NOMO-1 treated with dmso at 0.1 percent for 144 hours (cell line): Measurements from ENCODE around the gene DYSF.
"Not testable (repeated sequence)": the region's sequence is repeated elsewhere in the genome, so short reads cannot be mapped to it uniquely, and the experiment has no call there.

Source experiments
- DNase-seq: peaks from one replicate; lab custom pipeline; 2025; ENCODE audit not compliant: unreplicated experiment; lab: John Stamatoyannopoulos, UW

The DYSF gene

DNA sequence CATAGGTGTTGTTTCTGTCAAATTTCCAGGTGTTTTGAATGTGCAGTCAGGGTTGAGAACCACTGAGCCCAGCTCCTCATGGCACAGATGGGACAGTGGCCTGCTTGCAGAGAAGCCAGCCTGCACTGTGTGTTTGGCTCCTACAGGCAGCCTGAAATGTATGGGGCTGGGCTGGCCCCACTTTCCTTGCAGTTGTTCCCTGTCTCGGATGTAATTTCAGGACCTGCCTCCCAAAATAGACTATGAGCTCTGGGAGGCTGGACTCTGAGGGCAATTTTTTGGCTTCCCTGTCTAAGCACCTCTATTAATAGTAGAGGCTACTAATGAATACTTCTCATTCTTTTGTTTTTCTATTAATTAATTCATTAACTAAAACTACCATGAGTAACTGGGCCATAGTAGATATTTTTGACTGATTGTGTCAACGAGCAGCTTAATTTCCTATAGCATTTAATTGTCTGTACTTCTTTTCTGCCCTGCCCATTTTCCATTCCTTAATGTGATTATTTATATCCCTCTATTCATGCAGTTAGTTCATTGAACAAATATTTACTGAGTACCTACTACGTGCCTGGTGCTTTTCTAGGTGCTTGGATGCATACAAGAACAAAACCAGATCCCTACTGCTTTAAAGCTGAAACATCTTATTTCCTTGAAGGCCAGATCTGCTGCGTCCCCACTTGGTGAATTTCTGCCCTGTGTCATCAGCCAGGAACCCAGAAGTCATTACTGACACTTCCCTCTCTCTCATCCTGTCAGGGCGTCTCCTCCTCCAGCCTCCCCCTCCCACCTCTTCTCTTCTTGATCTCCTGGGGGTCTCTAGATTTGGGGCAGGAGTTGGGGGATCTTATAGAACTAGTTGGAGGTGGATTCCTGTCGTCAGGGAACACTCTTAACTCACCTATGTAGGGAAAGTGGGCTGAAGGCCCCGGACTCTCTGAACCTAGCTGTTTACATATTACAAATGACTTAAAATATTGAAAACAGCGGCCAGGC is 16.3 kb downstream of the DYSF start:
- DNase-seq = no peak

DNA sequence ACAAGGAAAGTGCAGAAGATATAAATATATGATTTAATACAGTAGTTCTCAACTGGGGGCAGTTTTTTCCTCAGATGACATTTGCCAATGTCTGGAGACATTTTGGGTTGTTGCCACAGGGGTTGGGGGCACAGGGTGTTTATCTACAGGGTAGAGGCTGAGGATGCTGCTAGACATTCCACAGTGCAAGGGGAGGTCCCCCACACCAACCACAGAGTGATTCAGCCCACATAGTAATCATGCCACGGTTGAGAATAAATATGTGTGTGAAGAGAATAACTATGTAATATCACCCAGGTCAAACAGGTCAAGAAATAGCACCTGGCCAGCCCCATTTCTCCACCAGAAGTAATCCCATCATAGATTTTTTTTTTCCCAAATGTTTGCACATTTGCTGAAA is 17.9 kb downstream of the DYSF start:
- no peak for DNase-seq

GRCh38 chr2:71472019-71472418 is 18.7 kb downstream of the DYSF start:
- DNase-seq = no peak

DNA sequence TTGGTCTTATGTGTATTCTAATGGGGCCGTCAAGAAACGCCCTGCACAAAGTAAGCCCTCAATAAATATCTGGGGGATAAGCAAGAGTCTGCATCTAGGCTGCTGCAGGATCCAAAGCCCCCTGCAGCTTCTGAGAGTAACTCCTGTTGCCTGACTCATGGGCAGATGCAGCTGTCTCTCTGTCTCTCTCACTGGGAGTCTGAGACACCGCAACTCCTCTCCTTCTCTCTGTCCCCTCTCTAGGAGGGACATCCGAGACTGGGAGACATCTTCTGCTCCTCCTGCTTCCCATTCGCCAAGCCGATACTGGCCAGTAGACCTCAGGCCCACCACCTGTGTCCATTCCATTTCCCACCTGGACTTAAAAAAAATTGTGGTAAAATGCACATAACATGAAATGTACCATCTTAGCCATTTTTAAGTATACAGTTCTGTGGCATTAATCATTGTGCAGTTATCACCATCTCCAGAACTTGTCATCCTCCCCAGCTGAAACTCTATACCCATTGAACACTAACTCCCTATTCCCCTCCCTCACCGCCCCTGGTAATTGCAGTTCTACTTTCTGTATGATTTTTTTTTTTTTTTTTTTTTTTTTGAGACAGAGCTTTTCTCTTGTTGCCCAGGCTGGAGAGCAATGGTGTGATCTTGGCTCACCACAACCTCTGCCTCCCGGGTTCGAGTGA is 20.1 kb downstream of the DYSF start:
- no peak for DNase-seq

DNA sequence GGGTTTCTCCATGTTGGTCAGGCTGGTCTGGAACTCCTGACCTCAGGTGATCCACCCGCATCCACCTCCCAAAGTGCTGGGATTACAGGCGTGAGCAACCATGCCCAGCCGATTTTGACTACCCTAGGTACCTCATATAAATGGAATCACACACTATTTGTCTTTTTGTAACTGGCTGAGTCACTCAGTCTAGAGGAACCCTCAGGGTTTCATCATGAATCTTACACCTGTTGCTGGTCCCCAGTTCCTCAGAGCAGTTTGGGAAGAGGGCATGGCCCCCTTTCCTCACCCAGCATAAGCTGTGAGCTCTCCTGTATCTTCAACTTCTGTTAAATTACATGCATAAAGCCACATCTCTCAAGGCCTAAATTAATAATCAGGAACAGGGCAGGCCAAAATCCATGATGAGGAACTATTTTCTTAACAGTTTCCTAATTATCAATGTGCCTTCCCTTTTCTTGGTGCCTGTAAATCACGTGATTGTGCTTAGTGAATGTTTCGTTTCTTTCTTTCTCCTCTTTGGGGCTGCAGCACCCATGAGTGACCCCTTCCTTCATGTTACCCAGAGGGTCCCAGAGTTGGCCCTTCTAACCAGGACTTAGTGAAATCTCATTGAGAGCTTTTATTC is 20.9 kb downstream of the DYSF start:
- no peak for DNase-seq

GRCh38 chr2:71474744-71475397 is 21.5 kb downstream of the DYSF start:
- no peak for DNase-seq

GRCh38 chr2:71476495-71476894 is 23.1 kb downstream of the DYSF start:
- DNase-seq = no peak

DNA sequence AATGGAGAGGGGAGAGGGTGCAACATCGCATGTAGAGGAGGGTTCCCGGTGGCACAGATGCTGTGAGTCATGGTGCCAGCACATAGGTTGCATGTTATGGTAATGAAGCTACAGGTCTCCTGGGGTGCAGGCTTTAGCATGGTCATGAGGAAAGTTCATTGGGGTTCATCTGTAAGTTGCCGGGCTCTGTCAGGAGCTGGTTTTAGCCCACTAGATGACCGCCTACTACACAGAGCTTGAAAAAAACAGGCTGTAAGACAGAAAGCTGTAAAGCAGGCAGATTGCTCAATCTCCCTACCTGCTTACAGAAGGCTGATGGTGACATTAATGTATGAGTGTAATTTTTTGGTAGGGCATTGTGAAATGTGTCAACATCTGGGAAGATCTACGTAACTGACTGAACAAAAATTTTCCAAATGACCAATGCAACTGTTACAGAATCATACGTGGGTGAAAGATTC is 23.9 kb downstream of the DYSF start:
- DNase-seq = no peak

DNA sequence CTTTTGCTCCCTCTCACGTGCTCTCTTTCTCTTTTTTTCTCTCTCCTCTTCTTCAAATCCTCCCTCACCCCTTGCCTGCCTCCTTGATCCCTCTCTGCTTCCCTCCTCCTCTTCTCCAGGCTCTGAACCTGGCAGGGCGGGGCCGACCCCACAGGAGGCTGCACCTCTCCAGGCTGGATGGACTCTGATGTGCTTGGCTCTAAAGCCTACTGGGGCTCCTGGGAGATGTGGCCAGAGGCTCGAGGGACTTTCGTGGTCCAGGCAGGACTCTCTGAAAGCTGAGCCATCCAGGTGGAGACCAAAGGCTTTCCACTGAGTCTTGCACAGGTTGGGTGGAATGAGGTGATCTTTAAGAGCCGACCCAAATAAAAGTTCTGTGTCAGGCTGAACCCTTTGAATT is 25.4 kb downstream of the DYSF start:
- DNase-seq = no peak

DNA sequence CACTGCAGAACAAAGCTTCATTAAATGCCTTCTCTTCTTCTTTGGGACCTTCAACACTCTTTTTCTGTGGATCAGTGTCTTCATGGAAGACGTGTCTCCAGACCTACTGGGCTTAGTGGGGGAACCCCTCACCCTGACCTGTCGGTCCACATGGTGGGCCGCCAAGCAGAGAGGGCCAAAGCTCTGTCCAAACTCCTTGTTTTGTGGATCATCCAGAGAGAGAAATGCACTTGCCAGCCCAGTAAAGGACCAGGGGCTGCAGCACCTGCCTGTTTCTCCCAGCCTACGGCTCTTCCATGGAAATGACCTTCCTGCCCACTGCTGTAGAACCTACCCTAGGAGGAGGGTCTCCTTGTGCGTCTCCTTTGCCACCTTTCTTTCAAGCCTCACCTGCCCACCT is 25.9 kb downstream of the DYSF start:
- DNase-seq = no peak

DNA sequence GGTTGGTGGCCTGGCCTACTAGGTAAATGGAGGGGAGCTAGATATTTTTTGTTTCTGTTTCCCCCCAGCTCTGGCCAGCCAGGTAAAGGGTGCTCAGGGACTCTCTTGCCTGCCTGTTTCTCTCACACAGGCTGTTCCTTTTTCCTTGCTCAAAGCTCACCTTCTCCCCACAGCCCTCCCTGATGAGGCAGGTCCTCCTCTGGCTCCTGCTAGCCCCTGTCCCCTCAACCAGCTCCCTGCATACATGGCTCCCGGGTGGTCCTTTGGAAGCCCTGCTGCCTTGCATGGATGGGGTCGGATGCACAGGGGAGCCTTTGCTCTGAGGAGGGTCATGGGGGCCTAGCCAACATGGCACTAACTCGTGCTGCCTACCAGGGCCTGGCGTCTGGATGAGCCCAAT is 27.8 kb downstream of the DYSF start:
- DNase-seq = no peak

GRCh38 chr2:71482055-71482454 is 28.7 kb downstream of the DYSF start:
- DNase-seq = no peak

GRCh38 chr2:71483246-71483645 is 29.9 kb downstream of the DYSF start:
- DNase-seq = no peak

DNA sequence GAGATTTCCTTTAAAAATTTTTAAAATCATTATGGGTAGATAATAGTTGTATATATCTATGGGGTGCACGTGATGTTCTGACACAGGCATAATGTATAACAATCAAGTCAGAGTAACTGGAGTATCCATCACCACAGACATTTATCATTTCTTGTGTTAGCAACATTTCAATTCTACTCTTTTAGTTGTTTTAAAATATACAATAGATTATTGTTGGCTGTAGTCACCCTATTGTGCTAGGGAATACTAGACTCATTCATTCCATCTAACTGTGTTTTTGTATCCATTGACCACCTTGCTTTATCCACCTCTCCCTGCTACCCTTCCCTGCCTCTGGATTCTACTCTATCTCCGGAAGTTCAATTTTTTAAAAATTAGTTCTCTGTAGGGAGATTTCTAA is 31.0 kb downstream of the DYSF start:
- DNase-seq = no peak

- no peak for DNase-seq
These were observed 33.7 kb downstream of the DYSF start for GRCh38 chr2:71486881-71487640.

- not testable (repeated sequence) for DNase-seq
These were observed 38.2 kb downstream of the DYSF start for GRCh38 chr2:71491551-71491950.

DNA sequence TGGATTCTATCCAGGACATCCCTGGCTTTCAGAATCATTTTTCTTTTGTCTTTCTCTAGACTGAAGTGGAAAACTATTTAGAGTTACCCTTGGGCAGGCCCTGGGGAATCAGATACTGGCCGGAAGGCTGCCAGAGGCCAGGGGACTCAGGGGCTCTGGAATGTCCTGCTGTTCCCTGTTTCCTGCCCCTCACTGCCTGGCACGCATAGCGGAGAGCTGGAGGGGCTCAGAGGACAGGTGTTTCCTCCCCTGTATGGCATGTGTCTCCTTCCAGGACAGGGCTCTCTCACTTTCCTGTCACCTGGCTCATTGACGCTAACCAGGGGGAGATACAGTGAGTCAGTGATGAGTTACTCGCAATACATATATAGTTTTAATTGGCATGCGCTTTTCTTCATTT is 38.8 kb downstream of the DYSF start:
- no peak for DNase-seq

GRCh38 chr2:71494091-71494490 is 40.7 kb downstream of the DYSF start:
- DNase-seq = no peak

DNA sequence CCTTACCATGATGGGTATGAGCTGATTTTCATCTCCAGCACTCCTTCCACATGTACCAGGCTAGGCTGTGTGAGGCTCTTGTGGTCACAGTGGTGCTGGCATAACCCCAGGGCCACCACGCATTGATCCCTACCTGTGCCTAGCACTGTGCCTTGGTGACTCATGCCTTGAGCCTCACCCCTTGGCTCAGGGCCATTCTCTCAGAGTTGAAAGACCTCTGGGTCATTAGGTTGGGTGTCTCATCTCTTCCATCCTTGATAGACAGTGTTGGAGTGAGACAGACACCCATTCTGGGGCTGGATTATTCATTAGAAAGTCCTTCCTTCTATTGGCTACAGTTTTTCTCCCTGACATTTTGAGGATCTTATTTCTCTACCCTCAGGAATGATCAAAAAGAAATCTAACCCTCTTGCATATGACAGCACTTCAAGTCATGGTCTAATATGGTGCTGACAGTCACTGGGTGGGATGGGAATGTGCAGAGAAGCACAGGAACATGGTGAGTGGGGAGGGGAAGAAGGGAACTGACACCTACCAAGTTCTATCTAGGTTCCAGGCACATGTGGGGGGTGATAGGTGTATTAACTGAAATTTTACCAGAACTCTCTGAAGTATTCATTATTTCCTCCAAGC is 41.3 kb downstream of the DYSF start:
- no peak for DNase-seq

GRCh38 chr2:71496156-71496770 is 42.9 kb downstream of the DYSF start:
- no peak for DNase-seq
